Neural cell (in vitro differentiated cells): Measurements from ENCODE around the gene LIN9. TPM values are rescaled to one million over a fixed set of nuclear protein-coding genes. Genes with fewer than 3 reads are reported as not detected.
"Not testable (repeated sequence)": the region's sequence is repeated elsewhere in the genome, so short reads cannot be mapped to it uniquely, and the experiment has no call there.

Source experiments
- H2AFZ ChIP-seq: fragments of 200-600, 300-800 bp; sonication (generic), shearing (Covaris generic); 2 replicates; pipeline ENCODE4 v1.6.0; 2014; ENCODE audit warnings: low read depth, mild to moderate bottlenecking, antibody characterized with exemption, low read length, moderate library complexity
- H3F3A ChIP-seq: fragments of 200-600 bp; shearing (Covaris generic); 2 replicates; pipeline ENCODE4 v1.6.1; 2016; ENCODE audit warnings: mild to moderate bottlenecking, moderate library complexity, mixed read lengths, antibody characterized with exemption, low read length; ENCODE audit not compliant: insufficient read depth, poor library complexity, severe bottlenecking
- H3K27ac ChIP-seq: fragments of 200-600, 300-800 bp; sonication (generic), shearing (Covaris generic); 2 replicates; pipeline ENCODE4 v1.5.1; 2014; ENCODE audit warnings: mild to moderate bottlenecking, low read length, moderate library complexity
- H3K27me3 ChIP-seq: fragments of 300-800, 200-600 bp; sonication (generic), shearing (Covaris generic); 2 replicates; pipeline ENCODE4 v1.6.0; 2014; ENCODE audit warnings: mild to moderate bottlenecking, low read depth, low read length, moderate library complexity; ENCODE audit not compliant: insufficient read depth
- H3K36me3 ChIP-seq: fragments of 300-800, 200-600 bp; sonication (generic), shearing (Covaris generic); 2 replicates; pipeline ENCODE4 v1.5.1; 2014; ENCODE audit warnings: mild to moderate bottlenecking, antibody characterized with exemption, low read length, moderate library complexity; ENCODE audit not compliant: insufficient read depth
- H3K4me2 ChIP-seq: fragments of 300-800, 200-600 bp; sonication (generic), shearing (Covaris generic); 2 replicates; pipeline ENCODE4 v1.6.0; 2014; ENCODE audit warnings: mild to moderate bottlenecking, low read length
- H3K4me3 ChIP-seq: fragments of 300-800, 200-600 bp; sonication (generic), shearing (Covaris generic); 2 replicates; pipeline ENCODE4 v1.5.1; 2014; ENCODE audit warnings: mild to moderate bottlenecking, low read length, moderate library complexity
- H3K79me2 ChIP-seq: fragments of 200-600 bp; shearing (Covaris generic); replicated peaks from 2 replicates; pipeline ENCODE4 v1.6.0; 2014; ENCODE audit warnings: mild to moderate bottlenecking, low read length, moderate library complexity; ENCODE audit not compliant: insufficient read depth
- H3K9ac ChIP-seq: fragments of 300-800, 200-600 bp; sonication (generic), shearing (Covaris generic); 2 replicates; pipeline ENCODE4 v1.6.1; 2016; ENCODE audit warnings: mild to moderate bottlenecking, low read length, mixed read lengths
- H3K9me2 ChIP-seq: fragments of 200-600 bp; shearing (Covaris generic); 2 replicates; pipeline ENCODE4 v1.6.1; 2016; ENCODE audit warnings: mild to moderate bottlenecking, low read length, mixed read lengths; ENCODE audit not compliant: insufficient read depth
- H3K9me3 ChIP-seq: fragments of 200-600, 300-800 bp; sonication (generic), shearing (Covaris generic); 2 replicates; pipeline ENCODE4 v1.6.1; 2016; ENCODE audit warnings: mild to moderate bottlenecking, mixed run types, low read length, moderate library complexity, mixed read lengths
- H4K20me1 ChIP-seq: fragments of 200-600 bp; shearing (Covaris generic); 2 replicates; pipeline ENCODE4 v1.6.1; 2016; ENCODE audit warnings: mild to moderate bottlenecking, mixed run types; ENCODE audit not compliant: insufficient read depth
- CTCF ChIP-seq: fragments of 450-650 bp; IDR thresholded peaks from 2 replicates; pipeline ENCODE4 v1.5.1; 2014; ENCODE audit warnings: antibody characterized with exemption, mild to moderate bottlenecking, moderate library complexity; ENCODE audit not compliant: poor library complexity, severe bottlenecking
- EP300 ChIP-seq: fragments of 450-650 bp; conservative IDR thresholded peaks from 2 replicates; pipeline ENCODE4 v1.6.1; 2014; ENCODE audit warnings: antibody characterized with exemption, mild to moderate bottlenecking, moderate library complexity; ENCODE audit not compliant: poor library complexity, severe bottlenecking
- EZH2 ChIP-seq: fragments of 200-600, 300-800 bp; shearing (Covaris generic), sonication (generic); IDR thresholded peaks from 2 replicates; pipeline ENCODE4 v1.6.1; 2014; ENCODE audit warnings: antibody characterized with exemption, low read length, borderline replicate concordance, mild to moderate bottlenecking; ENCODE audit not compliant: insufficient read depth, poor library complexity, severe bottlenecking
- MXI1 ChIP-seq: fragments of 450-650 bp; conservative IDR thresholded peaks from 2 replicates; pipeline ENCODE4 v1.6.1; 2014; ENCODE audit warnings: antibody characterized with exemption, mild to moderate bottlenecking; ENCODE audit not compliant: poor library complexity, severe bottlenecking
- POLR2AphosphoS5 ChIP-seq: IDR thresholded peaks from 2 replicates; pipeline ENCODE4 v1.6.1; 2012
- RAD21 ChIP-seq: fragments of 450-650 bp; conservative IDR thresholded peaks from 2 replicates; pipeline ENCODE4 v1.6.1; 2014; ENCODE audit warnings: antibody characterized with exemption, mild to moderate bottlenecking, moderate library complexity
- REST ChIP-seq: IDR thresholded peaks from 2 replicates; pipeline ENCODE4 v1.6.1; 2012; ENCODE audit warnings: borderline replicate concordance
- SMC3 ChIP-seq: fragments of 450-650 bp; conservative IDR thresholded peaks from 2 replicates; pipeline ENCODE4 v1.6.1; 2014; ENCODE audit warnings: antibody characterized with exemption, mild to moderate bottlenecking, moderate library complexity; ENCODE audit not compliant: poor library complexity
- TAF1 ChIP-seq: IDR thresholded peaks from 2 replicates; pipeline ENCODE4 v1.6.1; 2012; ENCODE audit warnings: low read depth
- polyA plus RNA-seq: library from polyadenylated mRNA; depleted of rRNA; stranded (reverse); fragments of >200 nt; gene quantifications from 2 replicates; pipeline ENCODE4 v1.2.3, GENCODE V29; 2014

The LIN9 gene
- polyA plus RNA-seq, 1 donor from 2014 or later = 11.9 TPM

DNA sequence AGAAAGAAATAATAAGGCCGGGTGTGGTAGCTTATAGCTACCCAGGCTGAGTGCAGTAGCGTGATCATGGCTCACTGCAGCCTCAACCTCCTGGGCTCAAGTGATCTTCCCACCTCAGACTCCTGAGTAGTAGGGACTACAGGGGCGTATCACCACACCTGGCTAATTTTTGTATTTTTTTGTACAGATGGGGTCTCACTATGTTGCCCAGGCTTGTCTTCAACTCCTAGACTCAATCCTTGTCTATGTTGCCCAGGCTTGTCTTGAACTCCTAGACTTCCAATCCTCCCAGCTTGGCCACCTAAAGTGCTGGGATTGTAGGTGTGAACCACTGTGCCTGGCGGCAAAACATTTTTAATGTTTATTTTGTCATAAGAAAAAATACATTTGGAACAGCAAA, 55.0 kb downstream of the LIN9 start (continued):
- TF ChIP-seq RAD21 (no peak), EP300 (no peak)

- H3K9ac ChIP-seq, H3K27me3 ChIP-seq, H3K4me2 ChIP-seq, H3K27ac ChIP-seq, H3K4me3 ChIP-seq, H3K9me2 ChIP-seq, H3K79me2 ChIP-seq, H2AFZ ChIP-seq, H3K36me3 ChIP-seq, H3K9me3 ChIP-seq, H4K20me1 ChIP-seq, H3F3A ChIP-seq: not testable (repeated sequence)
Measured at GRCh38 chr1:226252841-226253240, 56.1 kb downstream of the LIN9 start.

GRCh38 chr1:226250511-226250910, 58.5 kb downstream of the LIN9 start:
- H3K4me3 ChIP-seq = no peak overlapping the region
- no peaks in the 10 kb centered on the region for H3K27me3 ChIP-seq
- H3K9ac ChIP-seq = no peak overlapping the region
- no peak overlapping the region for H3K4me2 ChIP-seq
- TF ChIP-seq RAD21 (no peak), SMC3 (no peak), EZH2 (no peak), TAF1 (no peak), MXI1 (no peak), EP300 (no peak), POLR2AphosphoS5 (no peak), CTCF (no peak), REST (no peak)
- H3K9me2 ChIP-seq = no peaks in the 10 kb centered on the region
- H3K9me3 ChIP-seq = no peaks in the 10 kb centered on the region
- no peaks in the 10 kb centered on the region for H4K20me1 ChIP-seq
- no peaks in the 10 kb centered on the region for H3K36me3 ChIP-seq
- H3F3A ChIP-seq = no peaks in the 10 kb centered on the region
- H2AFZ ChIP-seq = no peak overlapping the region
- no peaks in the 10 kb centered on the region for H3K79me2 ChIP-seq
- H3K27ac ChIP-seq = no peak overlapping the region
